Measurements from ENCODE around the gene HOXA10. TPM values are rescaled to one million over a fixed set of nuclear protein-coding genes. Genes with fewer than 3 reads are reported as not detected.

HOXA10 gene
- polyA plus RNA-seq, 3 donors = 1.7 to 18.3 (median 2.3) TPM

DNA sequence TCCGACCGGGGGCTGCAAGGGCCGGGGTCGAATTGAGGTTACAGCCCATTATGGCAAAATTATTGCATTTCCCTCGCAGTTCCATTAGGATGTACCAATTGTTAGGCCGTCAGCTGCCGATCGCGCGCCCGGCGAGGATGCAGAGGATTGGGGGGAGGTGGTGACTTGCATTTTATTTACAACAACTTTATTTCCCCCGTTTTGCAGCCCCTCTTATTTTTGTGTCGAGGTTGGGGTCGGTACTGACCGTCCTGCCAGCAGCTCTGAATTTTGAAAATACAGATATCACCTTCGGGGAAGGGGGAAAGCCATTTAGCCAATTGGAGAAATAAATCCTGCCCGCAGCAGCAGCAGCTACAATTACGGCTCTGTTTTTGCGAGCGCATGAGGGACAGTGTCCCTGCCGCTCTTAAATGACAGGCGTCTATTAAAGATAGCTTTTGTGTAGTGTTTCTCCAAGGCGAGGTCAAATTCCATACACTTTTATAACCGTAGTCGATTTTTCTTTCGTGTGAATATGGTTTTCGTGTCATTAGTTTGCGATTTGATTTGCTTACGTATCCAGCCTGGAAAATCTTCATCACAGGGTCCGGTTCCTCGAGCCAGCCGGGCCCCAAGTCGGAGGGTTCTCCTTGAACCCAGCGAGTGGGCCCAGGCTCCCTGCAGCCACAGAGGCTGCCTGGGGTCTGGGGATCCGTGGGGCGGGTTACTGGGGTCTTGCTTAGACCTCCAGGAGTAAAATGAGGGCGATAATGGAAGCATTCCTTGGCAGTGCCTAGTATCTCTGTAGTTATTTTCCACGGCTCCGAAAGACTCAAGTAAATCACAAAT lies 30.0 kb downstream of the HOXA10 start:
- 21 to 55% (median 52%) methylated on average over 40 of the region's 40 CpGs for WGBS, 3 donors
- H3K27ac ChIP-seq (ENCODE audit: low read depth, low read length) = no peak overlapping the region

DNA sequence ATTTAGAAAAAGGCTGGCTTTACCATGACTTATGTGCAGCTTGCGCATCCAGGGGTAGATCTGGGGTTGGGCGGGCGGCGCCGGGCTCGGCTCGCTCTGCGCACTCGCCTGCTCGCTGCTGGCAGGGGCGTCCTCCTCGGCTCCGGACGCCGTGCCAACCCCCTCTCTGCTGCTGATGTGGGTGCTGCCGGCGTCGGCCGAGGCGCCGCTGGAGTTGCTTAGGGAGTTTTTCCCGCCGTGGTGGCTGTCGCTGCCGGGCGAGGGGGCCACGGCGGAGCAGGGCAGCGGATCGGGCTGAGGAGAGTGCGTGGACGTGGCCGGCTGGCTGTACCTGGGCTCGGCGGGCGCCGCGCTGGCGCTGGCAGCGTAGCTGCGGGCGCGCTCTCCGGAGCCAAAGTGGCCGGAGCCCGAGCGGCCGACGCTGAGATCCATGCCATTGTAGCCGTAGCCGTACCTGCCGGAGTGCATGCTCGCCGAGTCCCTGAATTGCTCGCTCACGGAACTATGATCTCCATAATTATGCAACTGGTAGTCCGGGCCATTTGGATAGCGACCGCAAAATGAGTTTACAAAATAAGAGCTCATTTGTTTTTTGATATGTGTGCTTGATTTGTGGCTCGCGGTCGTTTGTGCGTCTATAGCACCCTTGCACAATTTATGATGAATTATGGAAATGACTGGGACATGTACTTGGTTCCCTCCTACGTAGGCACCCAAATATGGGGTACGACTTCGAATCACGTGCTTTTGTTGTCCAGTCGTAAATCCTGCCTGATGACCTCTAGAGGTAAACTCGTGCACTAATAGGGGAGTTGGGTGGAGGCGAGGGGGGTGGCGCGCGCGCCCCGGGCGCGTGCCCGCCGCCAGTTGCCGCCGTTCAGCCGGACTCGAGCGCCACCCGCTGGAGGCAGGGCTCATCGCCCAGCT lies 30.8 kb downstream of the HOXA10 start, which contains the start of gene HOXA5:
HOXA5 (minus strand) TSS at position 659 of the 927 bp plus-strand sequence; CDS start at position 585, 74 bp downstream.
- WGBS, 3 donors = 9 to 41% (median 26%) methylated on average over 86 of the region's 86 CpGs
- peak within 1 kb of the TSS; percentile 38 for H3K27ac ChIP-seq (ENCODE audit: low read depth, low read length)

DNA sequence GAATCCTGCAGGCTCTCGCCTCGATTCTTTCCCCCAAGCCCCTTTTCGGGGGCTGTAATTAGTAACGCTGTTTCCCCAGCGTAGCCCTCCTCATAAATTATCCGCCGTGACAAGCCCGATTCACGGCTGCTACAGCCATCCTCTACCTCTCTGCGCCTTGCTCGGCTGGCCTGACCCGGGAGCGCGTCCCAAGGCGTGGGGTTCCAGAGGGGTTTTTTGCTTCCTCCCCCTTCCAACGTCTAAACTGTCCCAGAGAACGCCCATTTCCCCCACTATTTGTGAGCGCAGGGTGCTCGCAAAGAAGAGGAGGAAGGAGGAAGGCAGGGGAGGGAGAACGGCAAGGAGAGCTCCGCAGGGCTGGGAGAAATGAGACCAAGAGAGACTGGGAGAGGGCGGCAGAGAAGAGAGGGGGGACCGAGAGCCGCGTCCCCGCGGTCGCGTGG lies 31.5 kb downstream of the HOXA10 start:
- WGBS, 3 donors = 16 to 43% (median 24%) methylated on average over 27 to 29 of the region's 29 CpGs
- peak overlapping the region; percentile 32 for H3K27ac ChIP-seq (ENCODE audit: low read depth, low read length)

DNA sequence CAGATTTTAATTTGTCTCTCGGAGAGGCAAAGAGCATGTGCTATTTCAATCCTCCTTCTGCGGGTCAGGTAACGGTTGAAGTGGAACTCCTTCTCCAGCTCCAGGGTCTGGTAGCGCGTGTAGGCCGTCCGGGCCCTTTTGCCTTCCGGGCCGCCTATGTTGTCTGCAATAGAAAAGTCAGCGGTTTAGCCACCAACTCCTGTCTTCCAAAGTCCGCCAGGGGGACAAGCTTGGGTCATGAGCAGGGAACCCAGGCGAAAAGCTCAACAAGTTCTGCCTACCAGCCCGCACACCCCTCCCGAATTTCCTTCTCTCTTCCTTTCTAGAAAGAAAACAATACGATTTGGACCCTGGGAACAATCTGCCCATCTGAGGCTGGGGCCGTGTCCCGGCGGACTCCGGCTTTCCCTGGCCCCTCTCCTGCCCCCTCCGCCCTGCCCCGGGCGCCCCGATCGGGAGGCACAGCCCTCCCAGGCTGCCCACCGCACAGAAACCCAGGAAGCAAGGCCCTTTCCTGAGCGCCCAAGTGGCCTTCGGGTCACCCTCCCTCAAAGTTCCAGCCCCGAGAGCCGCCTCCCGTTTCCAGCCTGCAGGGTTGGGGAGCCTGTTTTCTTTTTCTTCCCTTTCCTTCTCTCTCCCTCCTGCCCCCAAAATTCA lies 32.1 kb downstream of the HOXA10 start:
- 15 to 48% (median 38%) methylated on average over 30 of the region's 30 CpGs for WGBS, 3 donors
- peak overlapping the region; percentile 32 for H3K27ac ChIP-seq (ENCODE audit: low read depth, low read length)

DNA sequence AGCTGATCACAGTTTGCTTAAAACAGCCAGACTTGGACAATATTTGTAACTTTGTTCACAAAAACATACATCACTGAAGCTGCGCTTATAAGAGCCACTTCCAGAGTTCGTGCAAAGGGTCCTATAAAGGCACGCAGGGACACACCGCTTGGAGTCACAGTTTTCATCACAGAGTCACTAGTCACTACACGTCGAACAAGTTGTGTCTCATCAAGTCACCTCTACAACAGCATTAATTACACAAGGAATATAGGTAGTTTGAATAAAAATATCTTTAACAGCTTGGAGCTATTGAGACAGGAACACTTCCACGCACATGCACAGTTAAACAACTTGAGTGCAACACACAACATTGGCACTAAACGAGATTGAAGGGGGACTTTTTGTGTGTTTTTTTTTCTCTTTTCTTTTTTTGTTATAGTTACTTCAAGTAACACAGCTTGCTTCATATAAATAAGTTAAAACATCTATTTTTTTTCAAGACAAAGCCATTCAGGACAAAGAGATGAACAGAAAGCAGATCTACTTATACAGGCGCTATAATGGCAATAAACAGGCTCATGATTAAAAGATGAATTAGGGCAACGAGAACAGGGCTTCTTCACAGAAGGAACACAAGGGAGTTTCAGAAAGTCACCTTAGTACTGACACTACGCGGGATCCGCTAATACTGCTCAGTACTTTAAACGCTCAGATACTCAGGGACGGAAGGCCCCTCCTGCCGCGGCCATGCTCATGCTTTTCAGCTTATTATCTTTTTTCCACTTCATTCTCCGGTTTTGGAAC lies 32.8 kb downstream of the HOXA10 start:
- H3K27ac ChIP-seq (ENCODE audit: low read depth, low read length) = no peak overlapping the region
- WGBS, 3 donors = 35 to 66% (median 65%) methylated on average over 18 of the region's 18 CpGs

DNA sequence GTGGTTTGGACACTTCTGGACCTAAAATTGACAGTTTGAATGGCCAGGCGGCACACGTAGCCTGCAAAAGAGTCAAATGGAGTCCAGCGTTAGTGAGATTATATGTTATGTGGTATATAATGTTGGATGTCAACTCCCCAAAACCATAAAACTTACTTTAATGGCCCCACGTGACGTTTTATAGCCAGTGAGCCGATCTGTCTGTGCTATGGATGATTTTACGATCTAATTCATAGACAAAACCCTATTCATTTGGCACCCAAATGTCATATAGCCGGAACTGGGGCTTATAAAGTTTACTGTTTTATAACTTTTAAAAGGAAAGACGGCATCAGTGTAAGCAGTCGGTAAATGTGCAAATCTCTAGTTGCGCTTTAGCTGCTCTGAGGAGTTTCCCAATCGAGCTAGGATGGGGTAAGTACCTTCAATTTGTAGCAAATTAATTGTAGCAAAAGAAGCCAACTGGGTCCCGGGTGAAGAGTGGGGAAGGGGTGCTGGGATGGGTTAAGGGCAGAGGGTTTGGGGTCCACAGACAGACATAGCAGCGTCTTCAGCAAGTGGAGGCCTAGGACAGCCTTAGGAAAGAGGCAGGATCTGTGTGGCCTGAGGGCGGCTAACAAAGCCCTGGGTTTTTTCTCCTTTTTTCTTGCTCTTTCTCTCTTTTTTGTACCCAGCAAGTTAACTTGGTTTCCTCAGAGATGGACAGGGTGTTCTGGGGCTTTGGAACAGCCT lies 33.8 kb downstream of the HOXA10 start:
- H3K27ac ChIP-seq (ENCODE audit: low read depth, low read length) = no peak overlapping the region
- 32 to 67% (median 66%) methylated on average over 15 of the region's 15 CpGs for WGBS, 3 donors

DNA sequence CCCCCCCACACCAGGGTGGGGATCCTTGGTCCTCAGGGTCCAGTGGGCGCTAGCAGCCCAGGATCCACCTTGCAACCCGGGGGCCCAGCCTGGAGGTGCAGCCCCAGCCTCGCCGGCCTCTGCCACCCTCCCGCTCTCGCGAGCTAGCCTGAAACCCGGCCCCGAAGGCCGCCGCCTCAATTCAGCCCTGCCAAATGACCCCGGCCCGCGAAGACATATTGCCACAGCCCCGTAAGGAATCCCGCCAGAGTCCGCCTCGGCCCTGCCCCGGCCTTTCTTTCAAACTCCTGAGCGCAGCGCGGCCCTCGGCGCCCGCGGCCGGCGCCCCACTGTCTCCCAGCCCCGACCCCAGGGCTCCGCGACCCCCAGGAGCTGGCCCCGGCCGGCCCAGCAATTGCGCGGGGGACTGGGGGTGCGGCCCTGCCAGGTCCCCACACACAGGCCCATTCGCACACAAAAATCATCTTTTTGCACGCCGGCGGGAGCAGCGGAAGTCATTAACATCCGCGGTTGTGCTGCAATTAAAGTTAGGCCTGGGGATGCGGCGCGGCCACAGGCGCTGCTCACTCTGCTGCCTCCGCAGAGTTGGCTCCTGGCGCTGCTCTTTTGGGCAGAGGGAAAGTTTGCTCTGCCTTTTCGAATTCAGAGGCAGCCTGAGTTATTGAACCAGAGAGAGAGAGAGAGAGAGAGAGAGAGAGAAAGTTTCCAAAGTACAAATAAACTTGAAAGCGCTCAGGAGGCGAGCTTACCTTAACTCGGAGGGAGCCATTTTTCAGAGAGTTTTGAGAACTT lies 34.6 kb downstream of the HOXA10 start:
- 25 to 68% (median 66%) methylated on average over 51 to 53 of the region's 53 CpGs for WGBS, 3 donors
- H3K27ac ChIP-seq (ENCODE audit: low read depth, low read length) = no peak overlapping the region

DNA sequence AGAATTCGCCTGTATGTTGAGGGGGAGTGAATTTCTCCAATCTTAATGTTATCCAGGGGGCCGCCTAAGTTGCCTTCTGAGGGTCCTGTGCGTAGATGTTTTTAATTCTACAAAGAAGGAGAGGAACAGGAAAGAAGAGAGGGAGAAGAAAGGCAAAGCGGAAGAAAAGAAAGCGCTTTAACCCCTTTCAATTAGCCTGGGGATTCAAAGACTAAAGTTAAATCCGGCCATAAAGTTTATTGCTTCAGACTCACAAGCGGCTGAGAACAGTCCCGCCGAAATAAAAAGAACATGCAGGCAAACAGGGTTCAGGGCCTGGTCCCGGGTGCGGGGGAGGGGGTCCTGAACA lies 35.2 kb downstream of the HOXA10 start:
- H3K27ac ChIP-seq (ENCODE audit: low read depth, low read length) = no peak overlapping the region
- WGBS, 3 donors = 37 to 66% (median 65%) methylated on average over 11 of the region's 11 CpGs

DNA sequence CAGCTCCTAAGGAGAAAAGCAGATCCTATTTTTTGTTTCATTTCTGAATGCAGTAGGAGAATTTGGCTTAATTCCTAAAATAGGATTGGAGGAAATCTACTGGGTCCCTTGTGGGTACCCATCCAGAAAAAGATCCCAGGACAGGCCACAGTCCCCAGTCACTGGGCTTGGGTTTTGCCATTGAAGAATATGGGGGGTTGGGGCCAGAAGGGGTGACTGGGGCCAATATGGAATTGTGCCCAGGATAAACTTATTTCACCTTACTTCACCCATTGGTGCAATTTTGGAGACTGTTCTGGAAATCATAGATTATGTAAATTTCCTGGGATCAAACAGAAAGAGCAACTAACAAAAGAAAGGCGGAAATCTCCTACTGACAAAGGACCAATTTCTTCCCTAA lies 35.6 kb downstream of the HOXA10 start:
- no peak overlapping the region for H3K27ac ChIP-seq (ENCODE audit: low read depth, low read length)

DNA sequence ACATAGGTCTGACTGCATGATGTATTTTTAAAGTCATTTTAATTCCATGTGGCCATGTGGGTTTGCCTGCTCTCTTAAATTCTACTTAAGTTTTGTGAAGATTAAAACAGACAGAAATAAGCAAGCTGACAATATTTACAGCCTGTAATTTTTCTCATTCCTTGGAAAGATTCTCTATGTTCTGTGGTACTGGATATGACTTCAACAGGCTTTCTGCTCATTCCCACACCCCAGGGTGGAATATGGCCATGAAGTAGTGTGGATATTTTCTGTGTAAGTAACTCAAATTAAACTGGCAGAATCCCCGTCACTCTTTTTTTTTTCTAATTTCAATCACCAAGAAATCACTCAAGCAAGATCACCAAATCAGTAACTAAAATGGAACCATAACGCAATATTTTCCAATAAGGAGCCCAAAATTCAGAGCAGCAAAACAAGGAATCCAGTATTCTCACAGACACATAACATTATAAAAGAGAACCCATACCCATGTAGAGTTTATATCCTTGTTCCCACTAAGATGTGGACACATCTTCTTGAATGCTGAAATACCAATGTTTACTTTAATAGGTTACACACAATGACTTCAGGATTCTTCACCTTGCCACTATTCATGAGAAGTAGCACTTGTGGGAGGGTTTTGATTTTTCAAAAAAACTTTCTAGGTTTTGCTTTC lies 36.3 kb downstream of the HOXA10 start:
- WGBS, 3 donors = 43 to 76% (median 59%) methylated on average over 2 of the region's 2 CpGs
- H3K27ac ChIP-seq (ENCODE audit: low read depth, low read length) = no peak overlapping the region

More for the DNA sequence above, 35.6 kb downstream of the HOXA10 start:
- WGBS, 3 donors = 39 to 65% (median 56%) methylated on average over 1 of the region's 1 CpG

DNA sequence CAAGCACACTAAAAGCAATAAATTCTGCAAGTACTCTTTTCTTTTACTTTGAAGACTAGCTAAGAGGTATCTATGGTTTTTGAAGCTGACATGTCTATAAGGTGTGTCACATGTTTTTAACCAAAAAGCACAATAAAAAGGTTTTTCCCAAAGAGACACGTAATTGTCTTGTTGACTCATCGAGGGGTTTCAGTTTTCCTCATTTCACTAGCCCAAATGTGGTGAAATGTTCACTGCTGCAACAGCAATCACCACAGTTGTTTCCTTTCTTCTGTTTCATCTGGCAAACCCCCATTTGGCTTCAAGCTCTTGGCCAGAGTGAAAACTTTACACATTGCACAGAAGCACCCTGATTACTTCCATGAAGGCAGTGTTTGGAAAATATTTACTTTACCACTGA lies 39.7 kb downstream of the HOXA10 start:
- 7 to 13% (median 10%) methylated on average over 2 of the region's 2 CpGs for WGBS, 3 donors
- H3K27ac ChIP-seq (ENCODE audit: low read depth, low read length) = no peak overlapping the region

DNA sequence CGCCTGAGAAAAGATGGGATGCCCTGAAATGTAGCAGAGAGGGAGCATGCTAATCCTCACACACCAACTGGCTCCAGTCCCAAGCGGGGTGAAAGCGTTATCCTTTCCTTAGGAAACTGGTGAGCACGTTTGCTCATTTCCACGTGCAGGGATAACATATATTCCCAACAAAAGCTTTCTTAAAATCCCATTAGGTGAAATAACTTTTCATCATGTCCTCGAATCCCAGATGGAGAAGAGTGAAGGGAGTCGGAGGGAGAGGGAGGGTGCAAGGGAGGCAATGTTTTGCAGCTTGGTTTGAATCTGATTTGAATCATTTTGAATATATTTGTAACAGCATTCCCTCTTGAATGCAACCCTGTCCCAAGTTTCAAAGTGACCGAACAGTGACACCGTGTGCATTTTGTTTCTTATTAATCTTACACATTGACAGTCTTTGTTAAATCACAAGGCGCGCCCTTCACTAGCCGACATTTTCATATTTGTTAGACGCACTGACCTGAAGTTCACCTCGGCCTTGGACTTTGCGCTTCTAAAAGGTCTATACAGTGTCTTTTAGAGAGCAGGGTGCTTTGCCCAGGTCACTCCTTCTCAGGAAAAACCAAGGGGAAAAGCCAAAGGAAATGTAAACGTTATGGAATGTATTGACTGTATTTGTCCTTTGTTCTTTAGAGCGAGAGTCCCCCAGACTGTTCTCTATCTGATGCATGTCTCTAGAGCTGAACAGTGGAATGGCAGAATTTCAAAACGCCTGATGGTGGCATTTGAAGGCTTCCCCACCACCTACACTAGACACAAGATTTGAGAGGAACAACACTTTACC lies 40.5 kb downstream of the HOXA10 start:
- WGBS, 3 donors = 21 to 68% (median 64%) methylated on average over 18 of the region's 18 CpGs
- H3K27ac ChIP-seq (ENCODE audit: low read depth, low read length) = no peak overlapping the region

DNA sequence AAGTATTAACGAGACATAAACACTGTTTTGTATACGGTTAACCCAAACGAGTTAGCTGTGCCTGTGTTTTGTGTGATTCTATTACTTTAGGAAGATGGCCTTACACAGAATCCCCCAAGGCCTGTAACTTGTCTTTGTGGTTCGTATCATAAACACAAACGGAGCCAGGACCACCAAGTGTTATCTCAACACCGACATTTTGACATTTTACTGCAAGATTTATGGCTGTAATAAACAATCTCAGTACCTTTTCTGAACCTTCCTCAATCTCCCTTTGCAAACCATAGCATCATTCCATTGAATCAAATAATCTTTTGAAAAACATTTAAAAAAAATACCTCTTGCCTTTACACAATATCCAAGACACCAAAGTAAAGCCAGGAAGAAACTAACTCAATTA lies 41.1 kb downstream of the HOXA10 start:
- no peak overlapping the region for H3K27ac ChIP-seq (ENCODE audit: low read depth, low read length)
- WGBS, 3 donors = 37 to 68% (median 61%) methylated on average over 6 of the region's 6 CpGs

DNA sequence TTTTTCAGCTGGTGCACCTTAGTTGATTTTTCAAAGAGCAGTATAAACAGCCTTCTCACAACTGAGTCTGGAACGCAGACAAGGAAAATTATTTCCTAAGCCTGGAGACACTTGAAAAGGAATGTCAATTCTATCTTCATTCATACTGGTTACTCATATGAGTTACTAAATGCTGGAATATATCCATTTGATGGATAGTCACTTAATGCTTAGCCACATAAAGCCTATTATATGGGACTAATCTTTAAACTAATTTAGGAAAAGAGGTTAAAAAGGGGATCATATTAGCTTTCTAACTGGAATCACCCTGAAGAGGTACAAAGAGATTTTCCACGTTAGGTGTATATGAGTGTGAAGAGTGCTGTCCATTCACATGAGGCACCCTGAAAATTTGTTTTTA lies 41.9 kb downstream of the HOXA10 start:
- WGBS, 3 donors = 43 to 82% (median 75%) methylated on average over 2 of the region's 2 CpGs
- no peak overlapping the region for H3K27ac ChIP-seq (ENCODE audit: low read depth, low read length)

DNA sequence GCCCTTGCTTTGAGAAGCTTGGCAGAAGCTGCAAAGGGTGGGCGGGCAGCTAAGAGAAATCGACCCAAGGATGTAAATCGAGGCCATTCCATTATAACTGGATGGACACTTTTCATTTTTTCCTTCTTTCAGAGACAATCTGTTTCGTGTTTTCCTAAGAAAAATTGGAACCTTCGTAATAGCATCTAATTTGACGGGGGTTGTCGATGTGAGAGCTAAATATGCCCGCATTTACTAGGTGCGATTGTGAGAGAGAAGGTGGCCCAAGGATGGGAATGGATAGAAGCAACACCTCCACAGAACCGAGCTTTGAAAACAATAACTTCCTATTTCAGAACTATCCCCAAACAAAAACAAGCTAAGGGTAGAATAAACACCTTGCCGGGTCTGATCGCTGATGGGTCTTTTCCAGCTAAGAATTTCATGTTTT lies 42.7 kb downstream of the HOXA10 start:
- WGBS, 3 donors = 18 to 58% (median 51%) methylated on average over 12 of the region's 12 CpGs
- H3K27ac ChIP-seq (ENCODE audit: low read depth, low read length) = no peak overlapping the region
